HepG2 (cell line): Measurements from ENCODE around the gene COMT. TPM values are rescaled to one million over a fixed set of nuclear protein-coding genes. Genes with fewer than 3 reads are reported as not detected.

Experiments used
- CBX1 ChIP-seq: IDR thresholded peaks from one replicate; pipeline ENCODE4 v1.6.1; 2016; ENCODE audit warnings: antibody characterized with exemption, low read depth
- EEA1 ChIP-seq: sonication (generic); formaldehyde crosslinking; IDR thresholded peaks from 2 replicates; pipeline ENCODE4 v1.5.1; 2020; ENCODE audit warnings: mild to moderate bottlenecking, missing genetic modification reagents, borderline replicate concordance
- GTF2F1 ChIP-seq: fragments of 150-350 bp; IDR thresholded peaks from 2 replicates; pipeline ENCODE4 v1.6.1; 2014; ENCODE audit warnings: low read length
- HES4 ChIP-seq: sonication (generic); formaldehyde crosslinking; IDR thresholded peaks from 2 replicates; pipeline ENCODE4 v1.9.0; 2021; ENCODE audit warnings: mild to moderate bottlenecking, missing genetic modification reagents, borderline replicate concordance
- HMG20A ChIP-seq: IDR thresholded peaks from 2 replicates; pipeline ENCODE4 v1.6.1; 2016; ENCODE audit warnings: borderline replicate concordance
- NFKB2 ChIP-seq: sonication (generic); formaldehyde crosslinking; IDR thresholded peaks from 2 replicates; pipeline ENCODE4 v1.4.0; 2020; ENCODE audit warnings: missing genetic modification reagents, borderline replicate concordance
- TAF1 ChIP-seq: sonication (generic); formaldehyde crosslinking; IDR thresholded peaks from 2 replicates; pipeline ENCODE4 v1.4.0; 2020; ENCODE audit warnings: missing genetic modification reagents
- ZNF225 ChIP-seq: sonication (generic); formaldehyde crosslinking; IDR thresholded peaks from 2 replicates; pipeline ENCODE4 v1.4.0; 2020; ENCODE audit warnings: mild to moderate bottlenecking, missing genetic modification reagents
- ZNF607 ChIP-seq: sonication (generic); formaldehyde crosslinking; IDR thresholded peaks from 2 replicates; pipeline ENCODE4 v1.5.1; 2020; ENCODE audit warnings: missing genetic modification reagents, mild to moderate bottlenecking, borderline replicate concordance
- ZNF777 ChIP-seq: sonication (generic); formaldehyde crosslinking; IDR thresholded peaks from 2 replicates; pipeline ENCODE4 v1.4.0; 2020; ENCODE audit warnings: missing genetic modification reagents
- polyA plus RNA-seq, 8 experiments: library from polyadenylated mRNA; depleted of rRNA in 3 of 8; stranded (reverse) in 7 of 8; unstranded in 1 of 8; fragments of >200 nt; fragmentation: Illumina TruSeq in 4 of 8; extraction: Trizol in 4 of 8; gene quantifications; 2 replicates each; pipeline versions ENCODE4 v1.2.1 to v1.2.3, GENCODE V29; 2011 to 2016; ENCODE audit warnings: low read depth in 4 of 8, missing spikeins in 1 of 8, mixed read lengths in 1 of 8; ENCODE audit not compliant: insufficient read depth in 1 of 8
- total RNA-seq, 5 experiments: library from RNA; depleted of rRNA; stranded (reverse); fragments of >200 nt; fragmentation: Illumina TruSeq; extraction: Trizol; gene quantifications; 2 replicates each; pipeline ENCODE4 v1.2.3, GENCODE V29; 2016; ENCODE audit warnings: low read depth in 1 of 5
- TF ChIP-seq, protein P1 (sequence below): sonication (generic); formaldehyde crosslinking; IDR thresholded peaks from 2 replicates; pipeline ENCODE4 v1.8.0; 2022; ENCODE audit warnings: missing genetic modification reagents, mild to moderate bottlenecking, inconsistent platforms, borderline replicate concordance
- TF ChIP-seq, protein P2 (sequence below): sonication (generic); formaldehyde crosslinking; IDR thresholded peaks from 2 replicates; pipeline ENCODE4; 2020; ENCODE audit warnings: missing genetic modification reagents, mild to moderate bottlenecking, borderline replicate concordance
- TF ChIP-seq, protein P3 (sequence below): sonication (generic); formaldehyde crosslinking; IDR thresholded peaks from 2 replicates; pipeline ENCODE4 v1.5.0; 2020; ENCODE audit warnings: mild to moderate bottlenecking, missing genetic modification reagents, moderate library complexity
- TF ChIP-seq, protein P4 (sequence below): IDR thresholded peaks from 2 replicates; pipeline ENCODE4 v1.6.1; 2016; ENCODE audit warnings: mild to moderate bottlenecking
- TF ChIP-seq, protein P5 (sequence below): sonication (generic); formaldehyde crosslinking; IDR thresholded peaks from 2 replicates; pipeline ENCODE4 v1.4.0; 2020; ENCODE audit warnings: missing genetic modification reagents

COMT gene
- total and polyA plus RNA-seq, 2 of the 13 experiments (the other 11 are each of a cell fraction or from before 2014, with no cell fraction given): 156 to 162 TPM

DNA sequence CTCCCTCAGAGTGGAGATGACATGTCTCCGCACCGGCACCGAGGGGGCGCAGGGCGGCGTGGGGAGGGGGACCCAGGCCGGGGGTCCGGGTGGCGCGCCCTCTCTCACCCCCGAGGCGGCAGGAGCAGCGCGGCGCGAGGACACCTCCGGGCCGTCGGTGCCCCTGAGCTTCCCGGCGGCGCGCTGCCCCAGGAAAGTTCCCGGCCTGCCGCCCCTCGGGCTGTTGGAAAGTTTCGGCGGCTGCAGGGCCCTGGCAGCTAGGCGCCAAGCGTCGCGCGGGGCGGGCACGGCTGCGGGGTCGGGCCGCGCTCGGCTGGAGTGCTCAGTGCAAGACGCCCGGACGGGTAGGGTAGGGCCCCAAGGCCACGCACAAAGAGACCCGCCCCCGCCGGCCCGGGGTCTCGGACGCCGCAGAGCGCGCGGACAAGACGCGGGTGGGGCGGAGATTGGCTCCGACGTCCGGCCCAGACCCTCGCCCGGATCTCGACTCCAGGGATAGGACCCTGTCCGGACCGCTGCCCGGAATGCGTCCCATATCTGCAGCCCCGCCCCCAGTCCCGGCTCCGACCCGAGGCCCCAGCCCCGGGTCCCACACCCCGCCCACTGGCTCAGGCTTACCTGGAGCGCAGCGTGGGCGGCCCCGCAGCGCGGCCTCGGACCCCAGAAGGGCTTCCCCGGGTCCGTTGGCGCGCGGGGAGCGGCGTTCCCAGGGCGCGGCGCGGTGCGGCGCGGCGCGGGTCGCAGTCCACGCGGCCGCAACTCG lies 74.6 kb downstream of the COMT start (continued):
- TF ChIP-seq HMG20A (CRISPR knock-in tag): no peak
- TF ChIP-seq, protein P1, sequence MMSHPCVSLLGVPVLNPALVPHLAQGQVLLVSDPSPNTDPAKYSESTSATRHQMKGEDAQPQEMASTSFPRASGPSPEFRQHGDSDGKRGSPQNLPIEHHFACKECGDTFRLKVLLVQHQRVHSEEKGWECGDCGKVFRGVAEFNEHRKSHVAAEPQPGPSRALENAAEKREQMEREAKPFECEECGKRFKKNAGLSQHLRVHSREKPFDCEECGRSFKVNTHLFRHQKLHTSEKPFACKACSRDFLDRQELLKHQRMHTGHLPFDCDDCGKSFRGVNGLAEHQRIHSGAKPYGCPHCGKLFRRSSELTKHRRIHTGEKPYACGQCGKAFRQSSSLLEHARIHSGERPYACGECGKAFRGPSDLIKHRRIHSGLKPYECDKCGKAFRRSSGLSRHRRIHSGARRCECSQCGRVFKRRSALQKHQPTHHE (CRISPR knock-in tag): peak; percentile 9; the same call in 1 of the 2 replicates
- no peak for TF ChIP-seq CBX1
- TF ChIP-seq ZNF777 (CRISPR knock-in tag): peak; percentile 91
- TF ChIP-seq, protein P2, sequence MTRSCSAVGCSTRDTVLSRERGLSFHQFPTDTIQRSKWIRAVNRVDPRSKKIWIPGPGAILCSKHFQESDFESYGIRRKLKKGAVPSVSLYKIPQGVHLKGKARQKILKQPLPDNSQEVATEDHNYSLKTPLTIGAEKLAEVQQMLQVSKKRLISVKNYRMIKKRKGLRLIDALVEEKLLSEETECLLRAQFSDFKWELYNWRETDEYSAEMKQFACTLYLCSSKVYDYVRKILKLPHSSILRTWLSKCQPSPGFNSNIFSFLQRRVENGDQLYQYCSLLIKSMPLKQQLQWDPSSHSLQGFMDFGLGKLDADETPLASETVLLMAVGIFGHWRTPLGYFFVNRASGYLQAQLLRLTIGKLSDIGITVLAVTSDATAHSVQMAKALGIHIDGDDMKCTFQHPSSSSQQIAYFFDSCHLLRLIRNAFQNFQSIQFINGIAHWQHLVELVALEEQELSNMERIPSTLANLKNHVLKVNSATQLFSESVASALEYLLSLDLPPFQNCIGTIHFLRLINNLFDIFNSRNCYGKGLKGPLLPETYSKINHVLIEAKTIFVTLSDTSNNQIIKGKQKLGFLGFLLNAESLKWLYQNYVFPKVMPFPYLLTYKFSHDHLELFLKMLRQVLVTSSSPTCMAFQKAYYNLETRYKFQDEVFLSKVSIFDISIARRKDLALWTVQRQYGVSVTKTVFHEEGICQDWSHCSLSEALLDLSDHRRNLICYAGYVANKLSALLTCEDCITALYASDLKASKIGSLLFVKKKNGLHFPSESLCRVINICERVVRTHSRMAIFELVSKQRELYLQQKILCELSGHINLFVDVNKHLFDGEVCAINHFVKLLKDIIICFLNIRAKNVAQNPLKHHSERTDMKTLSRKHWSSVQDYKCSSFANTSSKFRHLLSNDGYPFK: no peak
- no peak for TF ChIP-seq GTF2F1
- TF ChIP-seq EEA1 (CRISPR knock-in tag): peak; percentile 43; the same call in 1 of the 2 replicates
- TF ChIP-seq TAF1 (CRISPR knock-in tag): peak; percentile 35; the same call in 1 of the 2 replicates
- no peak; the same call in 1 of the 2 replicates for TF ChIP-seq ZNF225 (CRISPR knock-in tag)
- TF ChIP-seq, protein P3, sequence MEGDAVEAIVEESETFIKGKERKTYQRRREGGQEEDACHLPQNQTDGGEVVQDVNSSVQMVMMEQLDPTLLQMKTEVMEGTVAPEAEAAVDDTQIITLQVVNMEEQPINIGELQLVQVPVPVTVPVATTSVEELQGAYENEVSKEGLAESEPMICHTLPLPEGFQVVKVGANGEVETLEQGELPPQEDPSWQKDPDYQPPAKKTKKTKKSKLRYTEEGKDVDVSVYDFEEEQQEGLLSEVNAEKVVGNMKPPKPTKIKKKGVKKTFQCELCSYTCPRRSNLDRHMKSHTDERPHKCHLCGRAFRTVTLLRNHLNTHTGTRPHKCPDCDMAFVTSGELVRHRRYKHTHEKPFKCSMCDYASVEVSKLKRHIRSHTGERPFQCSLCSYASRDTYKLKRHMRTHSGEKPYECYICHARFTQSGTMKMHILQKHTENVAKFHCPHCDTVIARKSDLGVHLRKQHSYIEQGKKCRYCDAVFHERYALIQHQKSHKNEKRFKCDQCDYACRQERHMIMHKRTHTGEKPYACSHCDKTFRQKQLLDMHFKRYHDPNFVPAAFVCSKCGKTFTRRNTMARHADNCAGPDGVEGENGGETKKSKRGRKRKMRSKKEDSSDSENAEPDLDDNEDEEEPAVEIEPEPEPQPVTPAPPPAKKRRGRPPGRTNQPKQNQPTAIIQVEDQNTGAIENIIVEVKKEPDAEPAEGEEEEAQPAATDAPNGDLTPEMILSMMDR (CRISPR knock-in tag): no peak
- TF ChIP-seq, protein P4, sequence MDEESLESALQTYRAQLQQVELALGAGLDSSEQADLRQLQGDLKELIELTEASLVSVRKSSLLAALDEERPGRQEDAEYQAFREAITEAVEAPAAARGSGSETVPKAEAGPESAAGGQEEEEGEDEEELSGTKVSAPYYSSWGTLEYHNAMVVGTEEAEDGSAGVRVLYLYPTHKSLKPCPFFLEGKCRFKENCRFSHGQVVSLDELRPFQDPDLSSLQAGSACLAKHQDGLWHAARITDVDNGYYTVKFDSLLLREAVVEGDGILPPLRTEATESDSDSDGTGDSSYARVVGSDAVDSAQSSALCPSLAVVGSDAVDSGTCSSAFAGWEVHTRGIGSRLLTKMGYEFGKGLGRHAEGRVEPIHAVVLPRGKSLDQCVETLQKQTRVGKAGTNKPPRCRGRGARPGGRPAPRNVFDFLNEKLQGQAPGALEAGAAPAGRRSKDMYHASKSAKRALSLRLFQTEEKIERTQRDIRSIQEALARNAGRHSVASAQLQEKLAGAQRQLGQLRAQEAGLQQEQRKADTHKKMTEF (CRISPR knock-in tag): peak; percentile 24; the same call in 1 of the 2 replicates
- peak; percentile 17; the same call in 1 of the 2 replicates for TF ChIP-seq HES4 (CRISPR knock-in tag)
- TF ChIP-seq, protein P5, sequence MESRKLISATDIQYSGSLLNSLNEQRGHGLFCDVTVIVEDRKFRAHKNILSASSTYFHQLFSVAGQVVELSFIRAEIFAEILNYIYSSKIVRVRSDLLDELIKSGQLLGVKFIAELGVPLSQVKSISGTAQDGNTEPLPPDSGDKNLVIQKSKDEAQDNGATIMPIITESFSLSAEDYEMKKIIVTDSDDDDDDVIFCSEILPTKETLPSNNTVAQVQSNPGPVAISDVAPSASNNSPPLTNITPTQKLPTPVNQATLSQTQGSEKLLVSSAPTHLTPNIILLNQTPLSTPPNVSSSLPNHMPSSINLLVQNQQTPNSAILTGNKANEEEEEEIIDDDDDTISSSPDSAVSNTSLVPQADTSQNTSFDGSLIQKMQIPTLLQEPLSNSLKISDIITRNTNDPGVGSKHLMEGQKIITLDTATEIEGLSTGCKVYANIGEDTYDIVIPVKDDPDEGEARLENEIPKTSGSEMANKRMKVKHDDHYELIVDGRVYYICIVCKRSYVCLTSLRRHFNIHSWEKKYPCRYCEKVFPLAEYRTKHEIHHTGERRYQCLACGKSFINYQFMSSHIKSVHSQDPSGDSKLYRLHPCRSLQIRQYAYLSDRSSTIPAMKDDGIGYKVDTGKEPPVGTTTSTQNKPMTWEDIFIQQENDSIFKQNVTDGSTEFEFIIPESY: no peak
- 0 out of 2 replicates have a peak, but pooled peaks have one; percentile 17 for TF ChIP-seq NFKB2 (CRISPR knock-in tag)
- TF ChIP-seq ZNF607 (CRISPR knock-in tag): no peak
